ENCODE results near the gene SLC9A6.
A peak's percentile ranks its signal among the peaks of the same experiment; 100 is the strongest.
"Not testable (repeated sequence)": the region's sequence is repeated elsewhere in the genome, so short reads cannot be mapped to it uniquely, and the experiment has no call there.

Gene SLC9A6

DNA sequence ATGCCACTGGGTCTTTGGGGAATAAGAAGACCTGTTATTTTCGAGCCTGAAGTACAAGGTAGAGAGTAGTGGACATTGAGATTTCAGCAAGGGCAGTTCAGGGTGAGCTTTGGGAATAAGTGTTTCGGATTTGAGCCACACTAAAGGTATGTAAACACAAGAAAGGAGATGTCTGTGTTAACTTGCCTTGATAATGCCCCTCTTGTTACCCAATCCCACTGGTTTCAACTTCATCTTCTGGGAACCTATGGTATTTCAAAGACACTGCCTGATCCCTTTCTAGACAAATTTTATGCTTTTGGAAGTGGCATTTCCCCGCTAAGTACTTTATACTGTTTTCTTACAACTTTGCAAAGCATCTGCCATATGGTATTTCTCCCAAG lies 79.4 kb downstream of the SLC9A6 start:
- DNase-seq: no peak

DNA sequence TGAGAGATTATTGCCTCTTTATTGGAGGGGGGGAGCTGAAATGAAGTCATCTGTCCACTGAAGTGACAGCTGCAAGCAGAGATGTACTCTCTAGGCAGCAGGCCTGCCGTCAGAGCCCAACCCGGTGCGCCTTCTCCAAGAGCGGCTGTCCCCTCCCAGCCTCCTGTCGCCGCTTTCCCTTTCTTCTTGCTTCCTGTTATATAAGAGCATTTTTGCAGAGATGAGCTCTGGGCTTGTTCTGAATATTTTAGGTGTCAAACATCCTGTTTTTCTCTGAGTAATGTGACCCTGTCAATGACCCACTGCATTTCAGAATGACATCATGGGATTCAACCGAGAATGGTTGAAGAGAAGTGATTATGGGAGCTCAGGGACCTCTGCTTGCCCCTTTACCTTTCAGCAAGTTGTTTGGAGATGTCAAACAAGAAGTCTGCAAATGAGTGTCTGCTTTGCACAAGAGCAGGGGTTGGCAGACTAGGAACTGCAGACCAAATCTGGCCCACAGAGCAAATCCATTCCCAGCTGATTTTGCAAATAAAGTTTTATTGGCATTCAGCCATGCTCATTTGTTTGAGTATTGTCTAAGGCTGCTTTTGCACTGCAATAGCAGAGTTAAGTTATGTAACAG lies 79.9 kb downstream of the SLC9A6 start:
- DNase-seq: peak; percentile 3

DNA sequence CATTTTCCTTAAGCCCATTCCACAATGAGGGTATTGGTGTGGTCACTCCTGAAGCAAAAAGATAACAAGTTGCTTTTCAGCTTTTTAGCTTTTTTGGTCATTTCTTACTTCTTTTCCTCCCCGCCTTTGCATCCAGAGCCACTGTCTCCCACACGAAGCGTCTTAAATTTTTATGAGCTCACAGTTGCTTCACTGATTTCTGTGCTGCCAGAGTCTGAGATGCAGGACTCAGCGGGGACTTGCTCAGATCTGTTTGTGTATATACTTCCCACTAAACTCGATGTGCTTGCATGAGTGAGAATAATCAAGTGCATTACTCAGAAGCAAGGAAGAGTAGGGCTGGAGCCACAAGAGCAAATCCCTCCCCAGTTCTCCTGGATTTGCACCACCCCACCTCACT lies 81.9 kb downstream of the SLC9A6 start:
- no peak for DNase-seq

DNA sequence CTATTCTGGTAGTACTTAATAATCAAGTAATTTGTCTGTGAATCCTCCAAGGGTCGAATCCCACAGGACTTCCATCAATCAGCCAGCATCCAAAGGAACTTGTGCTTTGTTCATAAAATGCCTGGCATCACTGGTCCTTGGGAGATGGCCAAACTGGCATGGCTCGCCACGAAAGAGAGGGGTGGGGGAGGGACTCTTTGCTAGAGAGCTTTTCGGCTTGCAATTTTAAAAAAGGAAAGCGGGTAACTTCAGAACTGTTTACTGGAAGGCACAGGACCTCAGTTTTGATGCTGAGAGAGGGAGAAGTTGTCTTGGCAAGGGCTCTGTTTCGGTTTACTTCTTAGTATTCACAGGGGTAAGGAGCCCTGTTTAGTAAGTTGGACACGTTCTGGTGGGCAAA lies 82.7 kb downstream of the SLC9A6 start:
- peak; percentile 53 for DNase-seq

DNA sequence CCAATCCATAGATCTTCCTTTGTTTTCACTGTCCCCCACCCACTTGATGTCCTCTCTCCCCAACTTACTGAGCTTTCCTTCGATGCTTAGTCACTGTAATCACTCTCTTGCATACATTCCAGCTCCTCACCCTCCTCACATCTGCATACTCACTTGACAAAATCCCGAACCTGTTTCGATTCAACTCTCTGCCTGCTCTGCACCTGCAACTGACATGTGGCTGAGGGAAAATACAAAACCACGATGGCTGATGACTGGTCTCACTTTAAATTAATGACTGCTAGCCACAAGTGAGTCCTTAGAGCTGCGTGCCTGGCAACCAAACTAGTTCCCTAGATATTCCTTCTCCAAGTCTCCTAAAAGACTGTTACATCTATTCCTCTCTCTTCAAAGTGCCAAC lies 91.7 kb downstream of the SLC9A6 start:
- no peak for DNase-seq

DNA sequence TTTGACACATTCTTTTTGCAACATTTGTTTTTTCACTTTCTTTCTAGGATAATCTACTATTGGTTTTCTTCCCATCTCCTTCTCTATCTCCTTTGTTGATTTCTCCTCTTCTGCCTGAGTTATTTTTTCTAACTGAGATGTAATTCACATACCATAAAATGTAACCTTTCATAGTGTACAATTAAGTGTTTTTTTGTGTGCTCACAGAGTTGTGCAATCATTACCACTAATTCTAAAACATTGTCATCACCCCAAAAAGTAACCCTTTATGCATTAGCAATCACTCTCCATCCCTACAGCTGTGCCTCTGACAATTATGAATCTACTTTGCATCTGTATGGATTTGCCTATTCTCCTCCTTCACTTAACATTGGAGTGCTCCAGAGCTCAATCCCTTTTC lies 95.5 kb downstream of the SLC9A6 start:
- DNase-seq: no peak

DNA sequence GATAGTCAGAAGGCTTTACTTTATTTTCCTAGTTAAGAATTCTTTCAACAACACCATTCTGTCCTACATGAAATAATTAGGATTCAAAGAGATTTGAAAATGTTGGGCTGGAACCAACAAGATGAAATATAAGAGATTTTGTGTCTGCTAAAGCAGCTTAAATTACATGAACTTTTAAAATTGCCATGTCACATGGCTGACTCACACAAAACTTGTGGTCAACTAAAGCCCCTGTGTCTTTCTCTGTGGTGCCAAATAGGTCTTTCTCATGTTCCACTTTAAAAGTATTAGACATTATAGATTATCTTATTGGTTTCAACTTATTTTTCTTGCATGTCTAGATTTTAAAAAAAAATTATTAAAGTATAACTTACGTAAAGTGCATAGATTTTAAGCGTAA lies 101.3 kb downstream of the SLC9A6 start:
- no peak for DNase-seq

DNA sequence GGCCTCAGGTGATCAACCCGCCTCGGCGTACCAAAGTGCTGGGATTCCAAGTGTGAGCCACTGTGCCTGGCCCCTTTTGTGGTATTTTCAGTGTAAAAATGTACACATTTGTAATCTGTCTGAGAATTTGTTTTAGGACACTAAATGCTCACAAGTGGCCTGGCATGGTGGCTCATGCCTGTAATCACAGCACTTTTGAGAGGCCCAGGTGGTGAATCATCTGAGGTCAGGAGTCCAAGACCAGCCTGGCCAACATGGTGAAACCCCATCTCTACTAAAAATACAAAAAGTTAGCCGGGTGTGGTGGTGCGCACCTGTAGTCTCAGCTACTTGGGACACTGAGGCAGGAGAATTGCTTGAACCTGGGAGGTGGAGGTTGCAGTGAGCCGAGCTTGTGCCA lies 106.7 kb downstream of the SLC9A6 start:
- DNase-seq: not testable (repeated sequence)

DNA sequence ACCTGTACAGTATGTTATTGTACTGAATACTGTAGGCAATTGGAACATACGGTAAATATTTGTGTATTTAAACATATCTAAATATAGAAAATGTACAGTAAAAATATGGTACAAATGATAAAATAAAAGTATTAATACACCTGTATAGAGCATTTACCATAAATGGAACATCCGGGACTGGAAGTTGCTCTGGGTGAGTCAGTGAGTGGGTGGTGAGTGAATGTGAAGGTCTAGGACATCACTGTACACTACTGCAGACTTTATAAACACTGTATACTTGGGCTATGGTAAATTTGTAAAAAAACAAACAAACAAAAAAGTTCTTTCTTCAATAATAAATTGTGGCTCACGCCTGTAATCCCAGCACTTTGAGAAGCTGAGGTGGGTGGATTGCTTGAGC lies 109.7 kb downstream of the SLC9A6 start:
- DNase-seq: no peak
